DMS114 treated with DMSO at 0.1 percent for 48 hours (cell line): ENCODE measurements around the gene GPC5.

Source experiments
- DNase-seq: peaks from one replicate; lab custom pipeline; 2025; ENCODE audit not compliant: unreplicated experiment; lab: John Stamatoyannopoulos, UW

Gene GPC5

DNA sequence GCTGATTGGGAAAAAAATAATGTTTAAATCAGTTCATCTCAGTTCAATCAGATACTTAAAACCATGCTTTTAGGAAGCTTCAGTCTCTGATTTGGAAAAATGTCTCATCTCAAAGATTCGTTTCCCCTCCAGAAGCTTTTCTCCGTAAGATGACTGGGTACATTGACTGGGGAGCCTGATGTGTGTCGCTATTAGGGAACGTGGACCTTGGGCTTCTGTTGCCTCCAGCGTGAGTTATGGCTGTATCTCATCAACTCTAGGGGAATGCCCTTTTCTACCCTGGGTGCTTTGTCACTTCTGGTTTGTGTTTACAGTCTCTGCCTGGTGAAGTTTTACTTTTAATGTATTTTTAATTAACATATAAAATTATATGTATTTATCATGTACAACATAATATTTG, 1192.7 kb downstream of the GPC5 start:
- no peak for DNase-seq

DNA sequence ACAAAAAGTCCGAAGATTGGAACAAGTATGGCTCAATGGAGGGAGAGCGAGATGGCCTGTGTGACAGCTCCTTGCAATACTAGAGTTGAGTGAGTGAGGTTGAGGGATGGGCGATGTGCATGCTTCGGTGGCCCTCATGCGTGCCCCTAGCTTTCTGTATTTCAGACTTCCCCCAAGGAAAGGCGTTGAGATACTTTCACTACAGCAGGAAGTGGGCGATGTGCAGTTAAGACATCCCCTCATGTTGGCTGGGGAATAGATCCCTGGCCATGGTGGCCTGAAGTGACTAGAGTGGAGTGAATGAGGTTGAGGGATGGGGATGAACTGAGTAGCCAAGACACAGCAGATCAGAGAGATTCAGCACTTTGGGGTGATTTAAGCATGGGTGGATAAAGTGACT, 1194.3 kb downstream of the GPC5 start:
- no peak for DNase-seq

DNA sequence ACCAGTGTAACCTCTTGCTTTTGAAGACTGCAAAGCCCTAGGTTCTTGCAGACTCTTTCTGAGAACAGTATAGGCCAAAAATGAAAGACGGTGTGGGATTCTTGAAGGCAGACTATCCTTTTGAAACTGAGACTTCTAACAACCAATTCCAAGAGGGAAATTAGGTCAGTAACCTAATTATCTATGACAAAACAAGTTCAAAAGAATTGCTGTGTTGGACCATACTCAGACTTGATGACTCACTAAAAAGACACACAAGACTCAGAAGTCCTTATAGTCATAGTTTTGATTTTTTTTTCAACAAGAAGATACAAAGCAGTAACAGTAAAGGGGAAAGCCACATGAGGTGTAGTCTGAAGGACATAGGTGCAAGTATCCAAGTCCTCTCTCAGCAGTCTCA, 1204.1 kb downstream of the GPC5 start:
- DNase-seq, result no peak

GRCh38 chr13:92609376-92609775, 1211.0 kb downstream of the GPC5 start:
- no peak for DNase-seq

DNA sequence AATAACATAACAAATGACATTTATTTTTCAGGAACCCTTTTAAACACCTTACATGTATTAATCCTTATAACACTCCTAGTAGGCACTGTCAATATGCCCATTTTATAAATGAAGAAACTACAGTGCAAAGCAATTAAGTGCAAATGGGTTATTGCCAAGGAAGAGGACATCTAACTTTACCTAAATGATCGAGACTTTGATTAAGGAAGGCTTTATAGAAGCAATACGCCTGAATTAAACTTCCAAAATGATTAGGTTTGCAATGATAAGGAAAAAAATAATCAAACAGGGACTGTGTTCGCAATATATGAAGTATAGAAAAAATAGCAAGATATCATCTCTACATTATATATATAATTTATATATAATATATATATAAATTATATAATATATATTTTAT, 1214.5 kb downstream of the GPC5 start:
- no peak for DNase-seq

- DNase-seq, result no peak
Observed at GRCh38 chr13:92613921-92614320, 1215.5 kb downstream of the GPC5 start.

DNA sequence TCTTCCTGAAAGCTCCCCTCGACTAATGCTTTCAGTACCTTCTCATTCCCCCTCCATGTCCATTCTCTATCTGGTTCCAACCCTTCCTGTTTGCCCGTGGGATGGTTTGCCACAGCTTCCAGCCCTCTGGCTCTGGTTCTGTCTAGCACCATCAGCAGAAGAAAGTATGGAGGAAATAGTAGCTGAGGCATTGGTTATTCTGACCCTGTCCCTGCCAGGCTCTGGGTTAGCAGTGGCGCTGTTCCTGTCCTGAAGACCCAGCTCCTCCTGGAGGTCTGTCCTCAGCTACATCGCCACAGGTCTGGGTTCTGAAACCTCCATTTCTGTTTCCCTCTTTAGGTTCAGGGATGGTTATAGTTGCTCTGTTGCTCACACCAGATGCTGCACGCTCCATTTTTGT, 1223.6 kb downstream of the GPC5 start:
- no peak for DNase-seq

DNA sequence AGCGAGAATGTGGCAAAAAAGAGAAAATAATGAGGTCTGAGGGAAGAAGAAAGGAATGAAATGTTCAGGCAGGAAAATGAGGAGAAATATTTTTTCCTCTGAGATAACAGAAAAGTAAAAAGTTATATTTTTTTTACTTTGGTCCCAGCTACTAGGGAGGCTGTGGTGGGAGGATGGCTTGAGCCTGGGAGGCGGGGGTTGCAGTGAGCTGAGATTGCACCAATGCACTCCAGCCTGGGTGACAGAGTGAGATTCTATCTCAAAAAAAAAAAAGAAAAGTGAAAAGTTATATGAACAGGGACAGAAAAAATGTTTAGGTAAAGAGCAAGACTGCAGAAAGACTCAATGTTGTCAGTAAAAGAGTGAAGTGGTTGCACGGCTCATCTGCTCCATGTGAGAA, 1224.5 kb downstream of the GPC5 start:
- DNase-seq, result no peak

GRCh38 chr13:92626274-92626673, 1227.9 kb downstream of the GPC5 start:
- DNase-seq, result no peak

DNA sequence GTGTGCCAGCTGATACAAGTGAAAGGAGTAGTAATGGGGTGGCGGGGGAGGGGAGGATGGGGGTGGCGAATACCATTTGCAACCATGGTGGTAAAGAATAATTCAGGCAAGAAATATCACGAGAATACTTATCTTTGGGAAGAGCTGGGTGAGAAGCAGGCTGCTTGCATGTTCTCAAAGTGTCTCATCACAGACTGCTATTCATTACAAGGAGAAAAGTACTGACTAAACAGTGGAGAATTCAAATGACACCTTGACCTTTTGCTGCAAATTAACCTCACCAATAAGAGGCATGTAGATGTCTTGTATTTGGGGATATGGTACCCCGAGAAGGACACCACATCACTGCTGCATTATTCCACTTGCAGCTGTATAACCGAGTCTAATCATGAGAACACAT, 1242.5 kb downstream of the GPC5 start:
- no peak for DNase-seq

DNA sequence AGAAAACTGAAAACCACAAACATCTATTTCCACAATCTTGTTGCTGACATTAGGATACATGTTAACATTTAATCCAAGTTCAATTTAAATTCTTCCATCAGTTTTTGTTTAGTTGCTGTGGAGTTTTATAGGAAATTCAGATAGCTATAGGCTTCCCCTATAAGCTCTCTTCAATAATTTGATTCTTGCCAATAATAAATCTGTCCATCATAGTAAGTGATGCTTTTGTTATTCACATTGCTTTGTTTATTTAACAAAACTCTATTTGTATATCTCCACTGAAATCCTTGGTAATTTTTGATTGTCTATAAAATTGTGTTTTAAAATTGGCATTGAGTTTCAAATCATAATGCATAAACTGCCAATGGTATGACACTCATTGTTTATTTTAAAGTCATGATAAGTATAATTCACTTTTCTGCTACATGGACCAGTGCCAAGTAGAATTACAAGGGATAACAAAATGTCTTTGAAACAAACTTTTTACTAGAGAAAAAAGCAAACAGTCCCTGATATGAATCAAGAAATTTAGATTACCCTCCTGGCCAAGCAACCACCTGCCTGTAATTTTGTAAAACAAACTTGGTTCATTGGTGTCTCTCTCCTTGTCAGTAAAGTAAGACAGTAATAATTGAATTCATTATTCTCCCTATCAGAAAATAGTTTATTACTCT, 1250.9 kb downstream of the GPC5 start:
- DNase-seq, result no peak

GRCh38 chr13:92656103-92656502, 1257.7 kb downstream of the GPC5 start:
- no peak for DNase-seq

GRCh38 chr13:92656648-92657047, 1258.2 kb downstream of the GPC5 start:
- DNase-seq, result no peak

- no peak for DNase-seq
Observed at GRCh38 chr13:92657565-92657964, 1259.1 kb downstream of the GPC5 start.

GRCh38 chr13:92658293-92658692, 1259.9 kb downstream of the GPC5 start:
- no peak for DNase-seq

- no peak for DNase-seq
Observed at GRCh38 chr13:92661406-92661805, 1263.0 kb downstream of the GPC5 start.

GRCh38 chr13:92668157-92668556, 1269.7 kb downstream of the GPC5 start:
- no peak for DNase-seq

GRCh38 chr13:92670096-92670495, 1271.7 kb downstream of the GPC5 start:
- DNase-seq, result no peak

DNA sequence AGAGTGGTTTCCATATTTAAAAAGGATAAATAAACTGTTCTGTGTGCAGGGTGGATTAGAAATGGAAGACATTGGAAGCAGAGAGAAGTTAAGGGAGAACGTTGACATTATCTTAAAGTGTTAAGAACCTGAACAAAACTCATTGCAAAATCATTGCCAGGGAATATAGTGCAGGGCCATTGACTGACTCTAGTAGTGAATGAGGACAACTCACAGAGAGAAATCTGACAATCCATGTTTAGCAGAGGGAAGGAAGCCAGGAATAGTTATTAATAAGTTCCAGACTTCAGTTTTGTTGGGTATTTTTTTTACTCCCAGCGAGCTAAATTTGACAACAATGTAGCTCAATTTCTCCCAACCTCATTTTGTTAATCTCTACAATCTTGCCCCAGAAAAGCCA, 1273.4 kb downstream of the GPC5 start:
- no peak for DNase-seq

GRCh38 chr13:92676246-92676645, 1277.8 kb downstream of the GPC5 start:
- DNase-seq, result no peak

GRCh38 chr13:92677571-92677970, 1279.2 kb downstream of the GPC5 start:
- DNase-seq, result no peak

DNA sequence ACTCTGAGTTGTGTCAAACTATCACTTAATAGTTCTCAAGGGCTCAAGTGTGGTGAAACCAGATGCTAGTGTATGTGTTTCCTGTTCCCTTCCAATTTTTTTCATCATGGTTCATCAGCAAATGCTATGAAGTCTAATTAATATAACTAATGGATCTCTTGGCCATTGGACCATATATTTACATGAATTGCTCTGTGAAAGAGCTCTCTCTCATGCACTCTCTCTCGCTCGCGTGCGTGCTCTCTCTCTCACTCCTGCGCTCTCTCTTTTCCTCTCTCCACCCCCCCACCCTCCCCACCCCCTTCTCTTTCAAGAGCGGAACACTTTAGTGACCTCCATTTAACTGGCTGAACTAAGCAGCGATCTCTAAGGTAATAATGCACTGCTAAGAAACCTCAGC, 1281.2 kb downstream of the GPC5 start:
- DNase-seq, result no peak

- no peak for DNase-seq
Observed at GRCh38 chr13:92681239-92681638, 1282.8 kb downstream of the GPC5 start.
